ENCODE measurements around the gene NRG2.

Gene NRG2

DNA sequence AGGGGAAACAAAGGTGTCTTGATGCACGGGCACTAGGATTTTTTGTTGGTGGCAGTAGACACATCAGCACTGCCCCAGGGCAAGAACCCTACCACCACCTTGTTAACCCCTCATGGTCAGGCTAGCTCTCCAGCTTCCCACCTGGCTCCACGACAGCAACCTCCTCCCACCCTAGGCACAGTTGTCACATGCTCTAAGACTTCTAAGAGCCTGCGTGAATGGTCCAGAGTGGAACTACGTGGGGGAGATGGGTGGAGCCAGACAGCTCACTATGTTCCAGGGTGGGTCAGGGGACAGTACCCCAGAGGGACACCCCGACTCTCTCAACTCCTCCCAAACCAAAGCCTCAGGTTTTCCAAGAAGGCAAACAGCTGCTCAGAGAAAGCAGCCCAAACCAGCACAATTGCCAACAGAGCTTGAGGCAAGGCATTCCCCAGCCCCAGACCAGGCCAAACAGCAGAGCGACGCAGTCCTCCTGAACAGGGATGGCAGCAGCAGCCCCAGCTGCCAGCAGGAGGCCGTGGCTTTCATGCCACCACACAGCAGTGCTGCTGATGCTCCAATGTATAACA is 78.0 kb downstream of the NRG2 start:
- DNase-seq: no peak

DNA sequence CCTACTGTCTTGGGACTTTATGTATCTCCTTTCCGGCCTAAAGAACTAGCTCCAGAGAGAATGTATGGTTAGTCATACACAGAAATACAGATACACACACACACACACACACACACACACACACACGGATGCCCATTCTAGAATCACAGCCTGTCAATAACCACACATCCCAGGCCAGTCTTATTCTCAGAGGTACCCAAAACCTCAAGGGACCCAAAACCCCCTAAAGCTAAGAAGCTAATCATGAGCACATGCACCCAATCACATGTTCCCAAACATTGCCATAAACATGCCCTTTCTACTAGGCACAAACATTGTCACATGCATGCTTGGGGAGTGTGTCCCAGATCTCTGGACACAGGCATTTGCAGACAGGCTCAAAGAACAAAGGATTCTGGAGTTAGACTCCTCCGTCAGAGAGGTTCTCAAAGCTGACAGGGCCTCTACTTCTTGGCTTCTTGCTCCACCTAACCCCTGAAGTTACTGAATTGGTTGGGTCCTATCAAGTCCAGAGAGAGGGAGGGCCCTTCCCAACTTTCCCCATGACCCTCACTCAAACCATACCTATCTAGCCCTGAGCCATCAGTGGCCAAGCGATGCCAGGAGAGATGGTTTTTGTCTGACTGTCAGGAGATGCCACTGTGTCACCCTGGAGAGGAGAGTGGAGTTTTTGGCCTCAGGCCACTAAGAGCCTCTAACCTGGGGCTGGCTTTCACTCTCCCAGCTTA is 78.7 kb downstream of the NRG2 start:
- no peak for DNase-seq

GRCh38 chr5:139962445-139962844 is 80.7 kb downstream of the NRG2 start:
- no peak for DNase-seq

DNA sequence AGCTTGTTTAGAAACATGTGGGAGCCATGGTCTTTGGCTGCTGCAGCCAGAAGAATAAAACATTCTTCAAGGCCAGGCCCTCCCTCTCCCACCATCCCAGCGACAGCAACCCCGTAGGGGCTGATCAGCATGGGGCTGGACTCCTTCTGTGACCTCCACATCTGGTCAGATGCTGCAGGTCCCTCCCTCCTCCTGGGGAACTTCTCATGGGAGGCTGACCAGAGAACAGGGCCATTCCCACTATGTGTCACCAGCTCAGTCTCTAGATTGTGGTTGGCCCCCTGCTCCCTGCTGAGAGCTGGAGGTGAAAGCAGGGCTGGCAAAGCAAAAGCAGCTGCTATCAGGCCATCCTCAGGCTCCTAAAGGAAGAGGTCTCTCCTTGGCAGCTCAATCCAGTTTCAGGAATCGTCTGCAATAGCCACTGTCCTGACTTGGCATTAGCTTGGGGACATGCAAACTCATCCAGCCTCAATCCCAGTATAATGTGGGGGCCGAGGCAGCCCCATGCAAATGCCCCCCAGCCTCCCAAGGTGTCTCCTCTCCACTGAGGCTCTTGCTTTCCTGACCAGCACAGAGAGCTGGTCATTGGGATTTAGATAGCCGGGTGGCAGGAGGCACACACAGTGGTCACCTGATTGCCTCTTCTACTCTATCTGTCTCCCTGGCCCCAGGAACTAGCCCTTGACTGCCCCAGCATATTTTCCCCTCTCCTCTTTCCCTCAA is 81.5 kb downstream of the NRG2 start:
- no peak for DNase-seq

GRCh38 chr5:139960723-139961383 is 82.2 kb downstream of the NRG2 start:
- no peak for DNase-seq

DNA sequence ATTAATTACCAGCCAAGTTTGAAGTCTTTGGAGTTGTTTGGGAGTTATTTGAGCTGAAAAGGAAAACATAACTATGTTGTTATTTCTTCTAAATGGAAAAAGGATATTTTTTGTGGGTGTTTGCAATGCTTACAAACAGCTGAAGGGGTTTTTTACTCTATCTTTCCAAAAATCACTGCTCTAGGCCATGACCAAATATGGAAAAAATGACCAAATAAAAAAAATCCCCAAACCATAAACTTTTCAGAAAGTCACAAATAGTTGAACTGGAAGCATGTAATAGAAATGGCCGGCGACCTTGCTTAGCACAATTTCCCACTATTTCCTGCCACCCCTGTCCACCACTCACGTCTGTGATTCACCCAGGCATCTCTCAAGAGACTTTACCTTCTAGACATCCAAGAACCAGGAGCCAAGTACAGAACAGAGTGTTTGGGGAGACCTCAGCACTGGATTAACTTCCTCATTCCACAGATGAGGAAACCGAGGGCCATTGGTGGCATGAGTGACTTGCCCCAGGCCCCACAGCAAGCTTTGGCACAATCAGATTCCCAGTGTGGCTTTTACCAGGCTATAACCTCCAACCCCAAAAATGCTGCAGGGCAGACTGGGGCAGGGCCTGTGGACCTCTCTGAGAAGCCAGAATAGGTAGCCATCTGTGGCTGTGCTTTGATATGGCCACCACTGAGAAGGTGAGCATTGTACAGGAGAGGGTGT is 84.5 kb downstream of the NRG2 start:
- DNase-seq: no peak

DNA sequence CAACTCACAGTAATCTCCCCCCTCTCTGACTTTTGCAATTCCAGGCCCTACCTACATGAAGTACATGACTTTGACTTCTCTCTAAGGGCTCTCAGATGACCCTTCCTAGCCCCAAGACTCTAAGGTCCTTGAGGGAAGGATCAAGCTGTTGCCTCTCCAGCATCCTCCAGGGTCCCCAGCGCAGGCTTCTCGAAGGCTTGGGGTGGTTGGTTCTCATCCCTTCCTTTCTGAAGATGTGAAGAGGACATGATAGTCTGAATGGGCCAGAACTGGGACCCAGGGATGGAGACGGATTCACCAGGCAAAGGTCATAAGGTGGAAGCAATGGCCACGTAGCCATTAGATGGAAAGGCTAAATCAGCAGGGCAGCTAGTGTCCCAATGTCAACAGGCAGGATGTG is 86.8 kb downstream of the NRG2 start:
- no peak for DNase-seq

DNA sequence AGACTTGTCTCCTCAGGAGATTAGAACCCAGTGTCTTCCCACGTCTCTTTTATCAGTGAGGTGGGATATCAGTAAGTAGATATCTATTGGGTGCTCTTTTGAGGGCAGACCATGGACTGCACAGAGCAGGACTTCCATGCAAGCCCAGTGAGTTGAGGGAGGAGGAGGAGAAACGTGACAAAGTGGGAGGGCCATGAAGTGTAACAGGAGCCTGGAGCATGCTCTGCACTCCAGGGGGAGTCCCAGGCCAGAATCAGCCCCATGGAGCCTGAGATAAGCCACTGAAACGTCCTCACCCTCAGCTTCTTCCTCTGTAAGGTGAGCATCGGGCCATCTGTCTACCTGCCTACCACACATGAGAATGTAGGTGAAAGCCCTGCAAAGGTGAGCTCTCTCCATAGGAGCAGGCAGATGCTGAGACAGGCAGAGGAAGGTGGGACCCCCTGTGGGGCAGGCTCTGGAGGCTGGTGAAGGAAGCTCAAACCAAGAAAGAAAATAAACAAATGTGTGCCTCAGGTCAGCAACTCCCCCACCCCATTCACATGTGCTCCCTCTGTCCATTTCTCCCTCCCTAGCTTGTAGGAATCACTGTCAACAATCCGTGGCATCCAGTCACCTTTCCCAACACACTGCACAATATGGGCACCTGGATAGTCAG is 87.4 kb downstream of the NRG2 start:
- no peak for DNase-seq

DNA sequence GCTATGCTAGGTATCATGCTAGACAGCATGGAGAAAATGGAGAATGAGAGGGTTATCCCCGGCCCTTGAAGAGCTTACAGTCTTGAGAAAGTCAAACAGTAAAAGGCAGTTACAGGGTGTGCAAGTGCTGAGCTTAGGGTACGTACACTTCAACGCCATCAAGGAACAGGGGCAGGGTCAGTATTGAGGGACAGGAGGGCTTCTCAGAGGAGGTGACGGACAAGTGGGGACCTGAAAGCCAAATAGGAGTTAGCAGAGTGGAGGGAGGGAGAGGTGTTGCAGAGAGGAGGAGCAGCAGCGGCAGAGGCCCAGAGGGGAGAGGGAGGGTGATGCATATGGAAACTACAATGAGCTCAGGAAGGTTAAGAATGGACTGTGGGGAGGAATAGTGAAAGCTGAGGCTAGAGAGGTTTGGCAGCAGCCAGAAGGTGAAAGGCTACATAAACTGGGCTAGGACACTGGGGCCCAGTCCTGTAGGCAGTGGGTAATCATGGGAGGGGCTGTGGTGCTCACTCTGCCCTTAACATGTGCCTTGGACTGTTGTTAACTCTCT is 88.0 kb downstream of the NRG2 start:
- no peak for DNase-seq

DNA sequence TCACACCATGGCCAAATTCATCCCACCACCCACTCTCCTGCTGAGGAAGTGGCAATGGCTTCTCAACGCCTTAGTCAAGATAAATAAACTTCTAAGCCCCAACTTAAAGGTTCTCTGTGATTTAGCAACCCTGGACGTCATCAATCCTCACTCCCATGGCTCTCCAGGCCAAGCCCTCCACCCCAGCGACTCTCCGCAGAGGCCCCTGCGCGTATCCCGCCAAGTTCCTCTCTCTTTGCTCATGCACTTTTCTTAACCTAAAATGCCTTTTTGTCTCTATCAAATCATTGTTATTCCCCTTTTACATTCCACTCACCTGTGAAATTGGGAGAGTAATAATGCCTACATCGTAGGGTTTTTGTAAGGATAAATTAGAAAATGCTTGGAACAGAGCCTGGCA is 88.6 kb downstream of the NRG2 start:
- no peak for DNase-seq

DNA sequence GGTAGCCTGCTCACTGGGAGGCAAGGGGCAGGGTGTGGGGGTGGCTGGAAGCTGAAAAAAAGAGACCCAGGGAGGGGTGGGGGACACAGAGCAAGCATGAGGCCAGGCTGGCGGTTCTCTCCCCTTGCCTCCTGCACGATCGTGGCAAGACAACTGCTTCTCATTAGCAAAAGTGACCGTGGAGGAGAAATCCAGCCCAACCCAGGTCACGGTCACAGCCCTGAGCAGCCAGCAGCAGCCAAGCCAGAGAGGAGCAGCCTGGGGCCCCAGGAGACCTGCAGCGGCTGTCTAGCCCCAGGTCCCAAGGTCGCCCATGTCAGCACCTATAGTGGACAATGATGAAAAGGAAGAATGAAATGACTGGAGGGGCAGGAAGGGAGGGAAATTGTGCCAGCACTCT is 89.1 kb downstream of the NRG2 start:
- DNase-seq: no peak

DNA sequence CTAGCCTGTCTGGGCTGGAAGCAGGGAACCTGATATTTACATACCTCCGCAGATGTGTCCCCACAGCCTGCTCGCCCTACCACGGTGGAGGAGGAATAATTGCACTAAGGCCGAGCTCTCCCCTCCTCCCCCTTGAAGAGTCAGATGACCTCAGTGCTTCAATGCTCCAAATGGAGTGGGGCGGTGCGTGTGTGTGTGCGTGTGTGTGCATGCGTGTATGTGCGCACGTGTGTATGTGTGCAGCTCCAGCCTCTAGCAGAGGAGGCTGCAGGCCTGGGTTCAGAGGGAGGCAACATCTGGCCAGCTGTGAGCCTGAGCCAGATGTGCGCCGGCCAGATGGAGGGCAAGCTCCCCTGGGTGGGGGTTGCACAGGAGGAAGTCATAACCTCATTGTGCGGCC is 90.5 kb downstream of the NRG2 start:
- DNase-seq: no peak

DNA sequence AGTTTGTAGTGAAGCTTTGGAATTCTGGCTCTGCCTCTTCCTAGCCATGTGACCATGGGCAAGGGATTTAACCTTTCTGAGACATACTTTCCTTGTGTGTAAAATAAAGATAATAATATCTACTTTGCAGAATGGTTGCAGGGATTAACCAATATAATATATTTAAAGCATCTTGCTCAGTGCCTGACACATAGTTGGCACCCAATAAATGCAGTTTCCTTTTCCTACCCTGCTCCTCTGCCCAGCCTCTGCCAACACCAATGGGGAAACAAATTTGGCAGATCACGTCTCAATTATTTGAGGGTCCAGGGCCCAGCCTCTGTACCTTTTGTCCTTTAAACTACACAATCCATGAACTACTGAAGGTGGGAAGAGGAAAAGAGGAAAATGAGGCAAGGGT is 91.1 kb downstream of the NRG2 start:
- no peak for DNase-seq

DNA sequence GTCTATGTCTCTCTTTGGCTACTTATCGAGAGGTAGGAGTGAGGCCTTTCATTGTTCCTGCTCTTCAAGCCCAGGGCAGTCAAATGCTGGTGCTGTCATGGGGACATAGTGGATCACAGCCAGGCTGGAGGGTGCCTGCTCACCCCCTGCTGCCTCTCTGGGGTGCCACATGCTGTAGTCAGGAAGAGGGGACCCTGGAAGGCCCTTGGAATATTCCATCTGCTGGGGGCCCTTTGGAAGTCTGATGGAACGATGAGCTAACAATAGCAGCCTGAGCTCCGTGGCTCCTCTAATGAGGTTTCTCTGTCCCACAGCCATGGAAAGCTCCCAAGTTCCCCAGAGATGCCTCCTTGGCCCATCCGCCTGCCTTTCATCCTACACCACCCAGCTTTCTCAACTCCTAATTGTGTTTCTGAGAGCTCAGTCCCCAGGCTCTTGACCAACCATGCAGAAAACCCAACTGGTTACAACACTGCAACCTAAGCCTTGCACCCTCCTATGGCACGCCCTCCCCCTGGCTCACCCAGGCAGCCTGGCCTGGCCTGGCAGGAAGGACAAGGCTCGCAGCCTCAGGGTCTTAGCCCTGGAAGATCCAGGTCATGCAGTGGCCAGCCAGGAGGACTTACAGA is 91.7 kb downstream of the NRG2 start:
- DNase-seq: no peak

GRCh38 chr5:139950436-139950835 is 92.7 kb downstream of the NRG2 start:
- no peak for DNase-seq

- no peak for DNase-seq
These were observed 93.4 kb downstream of the NRG2 start for GRCh38 chr5:139949710-139950109.

GRCh38 chr5:139947727-139948126 is 95.4 kb downstream of the NRG2 start:
- no peak for DNase-seq

GRCh38 chr5:139946440-139946839 is 96.7 kb downstream of the NRG2 start:
- DNase-seq: no peak

DNA sequence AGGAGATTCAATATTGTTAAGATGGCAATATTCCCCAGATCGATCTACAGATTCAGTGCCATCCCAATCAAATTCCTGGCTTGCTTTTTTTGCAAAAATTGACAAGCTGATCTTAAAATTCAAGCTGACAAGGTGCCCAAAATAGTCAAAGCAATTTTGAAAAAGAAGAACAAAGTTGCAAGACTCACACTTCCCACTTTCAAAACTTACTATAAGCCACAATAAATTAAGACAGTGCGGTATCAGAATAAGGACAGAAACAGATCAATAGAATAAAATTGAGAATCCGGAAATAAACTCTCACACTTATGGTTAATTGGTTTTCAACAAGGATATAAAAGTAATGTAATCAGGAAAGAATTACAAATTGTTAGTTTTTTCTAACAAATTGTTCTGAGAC is 97.1 kb downstream of the NRG2 start:
- no peak for DNase-seq

- no peak for DNase-seq
These were observed 100.9 kb downstream of the NRG2 start for GRCh38 chr5:139942243-139942642.

- DNase-seq: no peak
These were observed 112.7 kb downstream of the NRG2 start for GRCh38 chr5:139930406-139930805.
